ENCODE measurements around the gene WFDC5.
"Not testable (repeated sequence)": the region's sequence is repeated elsewhere in the genome, so short reads cannot be mapped to it uniquely, and the experiment has no call there.

The WFDC5 gene

DNA sequence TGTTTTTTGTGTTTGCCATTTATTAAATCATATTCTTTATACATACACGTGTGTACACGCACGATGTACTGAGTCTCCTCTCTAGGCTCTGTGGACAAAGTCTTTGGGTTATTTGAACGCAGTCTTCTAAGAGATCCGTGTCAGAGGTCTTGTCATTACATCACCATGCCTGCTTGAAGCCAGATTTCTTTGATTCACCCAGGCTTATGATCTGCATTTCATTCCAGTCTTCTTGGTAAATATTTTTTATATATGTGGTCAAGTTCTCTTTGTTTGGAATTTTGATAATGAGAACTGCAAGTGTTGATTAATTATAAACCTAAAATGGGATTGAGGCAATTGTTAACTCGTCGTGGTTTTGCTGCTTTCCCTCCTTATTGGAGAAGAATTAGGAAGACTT is 48.6 kb downstream of the WFDC5 start:
- H3K36me3 ChIP-seq (ENCODE audit: control insufficient read depth in 2 of 2, insufficient read depth in 1 of 2, low read length in 2 of 2): peaks cover 0 to 7% of the 10 kb centered on the region in 2 experiments; a peak in 1 of 3 replicates
- TF ChIP-seq ZNF624 (tag by site-specific recombination; IDR thresholded peaks at IDR 0.05) (no peak), ZNF157 (tag by site-specific recombination; IDR thresholded peaks at IDR 0.05) (no peak), ZNF629 (tag by site-specific recombination; IDR thresholded peaks at IDR 0.05) (no peak), ZBTB17 (tag by site-specific recombination; IDR thresholded peaks at IDR 0.05) (no peak), IKZF3 (tag by site-specific recombination; IDR thresholded peaks at IDR 0.05) (no peak), ZNF561 (tag by site-specific recombination; IDR thresholded peaks at IDR 0.05; ENCODE audit: borderline replicate concordance) (no peak), ZNF654 (tag by site-specific recombination; IDR thresholded peaks at IDR 0.05; ENCODE audit: low read depth) (no peak)
- TF ChIP-seq, protein P1, sequence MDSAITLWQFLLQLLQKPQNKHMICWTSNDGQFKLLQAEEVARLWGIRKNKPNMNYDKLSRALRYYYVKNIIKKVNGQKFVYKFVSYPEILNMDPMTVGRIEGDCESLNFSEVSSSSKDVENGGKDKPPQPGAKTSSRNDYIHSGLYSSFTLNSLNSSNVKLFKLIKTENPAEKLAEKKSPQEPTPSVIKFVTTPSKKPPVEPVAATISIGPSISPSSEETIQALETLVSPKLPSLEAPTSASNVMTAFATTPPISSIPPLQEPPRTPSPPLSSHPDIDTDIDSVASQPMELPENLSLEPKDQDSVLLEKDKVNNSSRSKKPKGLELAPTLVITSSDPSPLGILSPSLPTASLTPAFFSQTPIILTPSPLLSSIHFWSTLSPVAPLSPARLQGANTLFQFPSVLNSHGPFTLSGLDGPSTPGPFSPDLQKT (IDR thresholded peaks at IDR 0.05; ENCODE audit: borderline replicate concordance, low read depth, low read length): no peak
- TF ChIP-seq, protein P2, sequence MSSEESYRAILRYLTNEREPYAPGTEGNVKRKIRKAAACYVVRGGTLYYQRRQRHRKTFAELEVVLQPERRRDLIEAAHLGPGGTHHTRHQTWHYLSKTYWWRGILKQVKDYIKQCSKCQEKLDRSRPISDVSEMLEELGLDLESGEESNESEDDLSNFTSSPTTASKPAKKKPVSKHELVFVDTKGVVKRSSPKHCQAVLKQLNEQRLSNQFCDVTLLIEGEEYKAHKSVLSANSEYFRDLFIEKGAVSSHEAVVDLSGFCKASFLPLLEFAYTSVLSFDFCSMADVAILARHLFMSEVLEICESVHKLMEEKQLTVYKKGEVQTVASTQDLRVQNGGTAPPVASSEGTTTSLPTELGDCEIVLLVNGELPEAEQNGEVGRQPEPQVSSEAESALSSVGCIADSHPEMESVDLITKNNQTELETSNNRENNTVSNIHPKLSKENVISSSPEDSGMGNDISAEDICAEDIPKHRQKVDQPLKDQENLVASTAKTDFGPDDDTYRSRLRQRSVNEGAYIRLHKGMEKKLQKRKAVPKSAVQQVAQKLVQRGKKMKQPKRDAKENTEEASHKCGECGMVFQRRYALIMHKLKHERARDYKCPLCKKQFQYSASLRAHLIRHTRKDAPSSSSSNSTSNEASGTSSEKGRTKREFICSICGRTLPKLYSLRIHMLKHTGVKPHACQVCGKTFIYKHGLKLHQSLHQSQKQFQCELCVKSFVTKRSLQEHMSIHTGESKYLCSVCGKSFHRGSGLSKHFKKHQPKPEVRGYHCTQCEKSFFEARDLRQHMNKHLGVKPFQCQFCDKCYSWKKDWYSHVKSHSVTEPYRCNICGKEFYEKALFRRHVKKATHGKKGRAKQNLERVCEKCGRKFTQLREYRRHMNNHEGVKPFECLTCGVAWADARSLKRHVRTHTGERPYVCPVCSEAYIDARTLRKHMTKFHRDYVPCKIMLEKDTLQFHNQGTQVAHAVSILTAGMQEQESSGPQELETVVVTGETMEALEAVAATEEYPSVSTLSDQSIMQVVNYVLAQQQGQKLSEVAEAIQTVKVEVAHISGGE (tag by site-specific recombination; conservative IDR thresholded peaks at IDR 0.05; ENCODE audit: low read depth): no peak
- TF ChIP-seq, protein P3, sequence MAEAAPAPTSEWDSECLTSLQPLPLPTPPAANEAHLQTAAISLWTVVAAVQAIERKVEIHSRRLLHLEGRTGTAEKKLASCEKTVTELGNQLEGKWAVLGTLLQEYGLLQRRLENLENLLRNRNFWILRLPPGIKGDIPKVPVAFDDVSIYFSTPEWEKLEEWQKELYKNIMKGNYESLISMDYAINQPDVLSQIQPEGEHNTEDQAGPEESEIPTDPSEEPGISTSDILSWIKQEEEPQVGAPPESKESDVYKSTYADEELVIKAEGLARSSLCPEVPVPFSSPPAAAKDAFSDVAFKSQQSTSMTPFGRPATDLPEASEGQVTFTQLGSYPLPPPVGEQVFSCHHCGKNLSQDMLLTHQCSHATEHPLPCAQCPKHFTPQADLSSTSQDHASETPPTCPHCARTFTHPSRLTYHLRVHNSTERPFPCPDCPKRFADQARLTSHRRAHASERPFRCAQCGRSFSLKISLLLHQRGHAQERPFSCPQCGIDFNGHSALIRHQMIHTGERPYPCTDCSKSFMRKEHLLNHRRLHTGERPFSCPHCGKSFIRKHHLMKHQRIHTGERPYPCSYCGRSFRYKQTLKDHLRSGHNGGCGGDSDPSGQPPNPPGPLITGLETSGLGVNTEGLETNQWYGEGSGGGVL (tag by site-specific recombination; IDR thresholded peaks at IDR 0.05): no peak
- TF ChIP-seq, protein P4, sequence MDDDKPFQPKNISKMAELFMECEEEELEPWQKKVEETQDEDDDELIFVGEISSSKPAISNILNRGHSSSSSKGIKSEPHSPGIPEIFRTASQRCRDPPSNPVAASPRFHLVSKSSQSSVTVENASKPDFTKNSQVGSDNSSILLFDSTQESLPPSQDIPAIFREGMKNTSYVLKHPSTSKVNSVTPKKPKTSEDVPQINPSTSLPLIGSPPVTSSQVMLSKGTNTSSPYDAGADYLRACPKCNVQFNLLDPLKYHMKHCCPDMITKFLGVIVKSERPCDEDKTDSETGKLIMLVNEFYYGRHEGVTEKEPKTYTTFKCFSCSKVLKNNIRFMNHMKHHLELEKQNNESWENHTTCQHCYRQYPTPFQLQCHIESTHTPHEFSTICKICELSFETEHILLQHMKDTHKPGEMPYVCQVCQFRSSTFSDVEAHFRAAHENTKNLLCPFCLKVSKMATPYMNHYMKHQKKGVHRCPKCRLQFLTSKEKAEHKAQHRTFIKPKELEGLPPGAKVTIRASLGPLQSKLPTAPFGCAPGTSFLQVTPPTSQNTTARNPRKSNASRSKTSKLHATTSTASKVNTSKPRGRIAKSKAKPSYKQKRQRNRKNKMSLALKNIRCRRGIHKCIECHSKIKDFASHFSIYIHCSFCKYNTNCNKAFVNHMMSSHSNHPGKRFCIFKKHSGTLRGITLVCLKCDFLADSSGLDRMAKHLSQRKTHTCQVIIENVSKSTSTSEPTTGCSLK (tag by site-specific recombination; IDR thresholded peaks at IDR 0.05): no peak
- H3K27ac ChIP-seq (ENCODE audit: extremely low read depth, low read depth, low read length): no peak overlapping the region
- ChIA-PET POLR2A (no interaction called here), CTCF (interaction anchor here (1.2 kb wide), 1 partner anchor 29 kb away, joined by 12 read pairs; no protein-coding TSS in a partner anchor)
- H3K9me3 ChIP-seq (ENCODE audit: control insufficient read depth, insufficient read depth, low read depth, low read length): no peaks in the 10 kb centered on the region
- H3K4me3 ChIP-seq (ENCODE audit: low read depth, low read length): no peak overlapping the region
- no peaks in the 10 kb centered on the region for H3K4me1 ChIP-seq (ENCODE audit: control insufficient read depth, insufficient read depth, low read length)

DNA sequence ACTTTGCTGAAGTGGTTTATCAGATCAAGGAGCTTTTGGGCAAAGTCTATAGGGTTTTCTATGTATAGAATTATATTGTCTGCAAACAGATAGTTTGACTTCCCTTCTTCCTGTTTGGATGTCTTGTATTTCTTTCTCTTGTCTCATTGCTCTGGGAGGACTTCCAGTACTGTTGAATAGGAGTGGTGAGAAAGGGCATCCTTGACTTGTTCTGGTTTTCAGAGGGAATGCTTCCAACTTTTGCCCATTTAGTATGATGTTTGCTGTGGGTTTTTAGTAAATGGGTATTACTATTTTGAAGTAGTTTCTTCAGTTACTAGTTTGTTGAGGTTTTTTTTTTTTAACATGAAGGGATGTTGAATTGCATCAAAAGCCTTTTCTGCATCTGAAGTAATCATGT is 50.2 kb downstream of the WFDC5 start:
- H3K4me1 ChIP-seq (ENCODE audit: control insufficient read depth, insufficient read depth, low read length): no peaks in the 10 kb centered on the region
- H3K27ac ChIP-seq (ENCODE audit: extremely low read depth, low read depth, low read length): no peak overlapping the region
- ChIA-PET CTCF (interaction anchor here (1.6 kb wide), 1 partner anchor 32 kb away, joined by 4 read pairs; no protein-coding TSS in a partner anchor), POLR2A (interaction anchor here (0.6 kb wide), 1 partner anchor 857 kb away, joined by 4 read pairs; no protein-coding TSS in a partner anchor)
- no peaks in the 10 kb centered on the region for H3K9me3 ChIP-seq (ENCODE audit: control insufficient read depth, insufficient read depth, low read depth, low read length)
- H3K4me3 ChIP-seq (ENCODE audit: low read depth, low read length): no peak overlapping the region
- TF ChIP-seq ZNF37A (tag by site-specific recombination; IDR thresholded peaks at IDR 0.05): no peak
- no peak for TF ChIP-seq ZNF549 (tag by site-specific recombination; IDR thresholded peaks at IDR 0.05)
- TF ChIP-seq, protein P5, sequence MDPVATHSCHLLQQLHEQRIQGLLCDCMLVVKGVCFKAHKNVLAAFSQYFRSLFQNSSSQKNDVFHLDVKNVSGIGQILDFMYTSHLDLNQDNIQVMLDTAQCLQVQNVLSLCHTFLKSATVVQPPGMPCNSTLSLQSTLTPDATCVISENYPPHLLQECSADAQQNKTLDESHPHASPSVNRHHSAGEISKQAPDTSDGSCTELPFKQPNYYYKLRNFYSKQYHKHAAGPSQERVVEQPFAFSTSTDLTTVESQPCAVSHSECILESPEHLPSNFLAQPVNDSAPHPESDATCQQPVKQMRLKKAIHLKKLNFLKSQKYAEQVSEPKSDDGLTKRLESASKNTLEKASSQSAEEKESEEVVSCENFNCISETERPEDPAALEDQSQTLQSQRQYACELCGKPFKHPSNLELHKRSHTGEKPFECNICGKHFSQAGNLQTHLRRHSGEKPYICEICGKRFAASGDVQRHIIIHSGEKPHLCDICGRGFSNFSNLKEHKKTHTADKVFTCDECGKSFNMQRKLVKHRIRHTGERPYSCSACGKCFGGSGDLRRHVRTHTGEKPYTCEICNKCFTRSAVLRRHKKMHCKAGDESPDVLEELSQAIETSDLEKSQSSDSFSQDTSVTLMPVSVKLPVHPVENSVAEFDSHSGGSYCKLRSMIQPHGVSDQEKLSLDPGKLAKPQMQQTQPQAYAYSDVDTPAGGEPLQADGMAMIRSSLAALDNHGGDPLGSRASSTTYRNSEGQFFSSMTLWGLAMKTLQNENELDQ (tag by site-specific recombination; IDR thresholded peaks at IDR 0.05; ENCODE audit: low read depth): no peak
- H3K36me3 ChIP-seq (ENCODE audit: control insufficient read depth in 2 of 2, insufficient read depth in 1 of 2, low read length in 2 of 2): peaks cover 0 to 7% of the 10 kb centered on the region in 2 experiments; a peak in 1 of 3 replicates

DNA sequence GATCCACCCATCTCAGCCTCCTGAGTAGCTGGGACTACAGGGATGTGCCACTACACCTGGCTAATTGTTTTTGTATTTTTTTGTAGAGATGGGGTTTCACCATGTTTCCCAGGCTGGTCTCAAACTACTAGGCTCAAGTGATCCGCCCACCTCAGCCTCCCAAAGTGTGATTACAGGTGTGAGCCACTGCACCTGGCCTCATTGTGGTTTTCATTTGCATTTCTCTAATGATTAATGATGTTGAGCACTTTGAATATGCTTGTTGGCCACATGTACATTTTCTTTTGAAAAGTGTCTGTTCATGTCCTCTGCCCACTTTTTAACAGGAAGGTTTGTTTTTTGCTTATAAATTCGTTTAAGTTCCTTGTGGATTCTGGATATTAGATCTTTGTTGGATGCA is 51.9 kb downstream of the WFDC5 start:
- H3K4me3 ChIP-seq (ENCODE audit: low read depth, low read length); H3K4me1 ChIP-seq (ENCODE audit: control insufficient read depth, insufficient read depth, low read length); H3K27ac ChIP-seq (ENCODE audit: extremely low read depth, low read depth, low read length); H3K36me3 ChIP-seq (ENCODE audit: control insufficient read depth in 2 of 2, insufficient read depth in 1 of 2, low read length in 2 of 2); H3K9me3 ChIP-seq (ENCODE audit: control insufficient read depth, insufficient read depth, low read depth, low read length); POLR2A ChIA-PET: not testable (repeated sequence)
- CTCF ChIA-PET: interaction anchor here (0.6 kb wide), 2 partner anchors 214 to 263 kb away, joined by 3 read pairs; no protein-coding TSS in a partner anchor
